Muscle of back (tissue), 13 donors: ENCODE results near the gene TTC12. TPM values are rescaled to one million over a fixed set of nuclear protein-coding genes. Genes with fewer than 3 reads are reported as not detected.

Experiments
- DNase-seq, 3 donors: peaks; one replicate each; pipeline versions ENCODE4 v3.0.0 to v3.0.0-alpha.2; 2013
- long read RNA-seq, 9 donors: transcript quantifications; one replicate each; lab custom pipeline, GENCODE V29; 2026
- polyA plus RNA-seq, 10 donors: library from polyadenylated mRNA; unstranded; fragments of 120-200 nt; gene quantifications; one replicate each; pipeline ENCODE4 v1.2.1, GENCODE V29; 2013; ENCODE audit not compliant: insufficient read length in 10 of 10

TTC12 gene
- polyA plus RNA-seq, result 10 to 100 TPM in 2 of 10 donors, 1 to 10 TPM in 8; 4.4 to 14.2 (median 8.9) TPM
- long read RNA-seq, donor 1, result 0 reads
- long read RNA-seq, donor 2, result 0 reads
- long read RNA-seq, donor 3, result 0 reads
- long read RNA-seq, donor 4, result 0 reads
- long read RNA-seq, donor 5, result 0 reads
- long read RNA-seq, donor 6, result 0 reads
- long read RNA-seq, donor 7, result 0 reads
- long read RNA-seq, donor 8, result 0 reads
- long read RNA-seq, donor 9, result 0 reads

DNA sequence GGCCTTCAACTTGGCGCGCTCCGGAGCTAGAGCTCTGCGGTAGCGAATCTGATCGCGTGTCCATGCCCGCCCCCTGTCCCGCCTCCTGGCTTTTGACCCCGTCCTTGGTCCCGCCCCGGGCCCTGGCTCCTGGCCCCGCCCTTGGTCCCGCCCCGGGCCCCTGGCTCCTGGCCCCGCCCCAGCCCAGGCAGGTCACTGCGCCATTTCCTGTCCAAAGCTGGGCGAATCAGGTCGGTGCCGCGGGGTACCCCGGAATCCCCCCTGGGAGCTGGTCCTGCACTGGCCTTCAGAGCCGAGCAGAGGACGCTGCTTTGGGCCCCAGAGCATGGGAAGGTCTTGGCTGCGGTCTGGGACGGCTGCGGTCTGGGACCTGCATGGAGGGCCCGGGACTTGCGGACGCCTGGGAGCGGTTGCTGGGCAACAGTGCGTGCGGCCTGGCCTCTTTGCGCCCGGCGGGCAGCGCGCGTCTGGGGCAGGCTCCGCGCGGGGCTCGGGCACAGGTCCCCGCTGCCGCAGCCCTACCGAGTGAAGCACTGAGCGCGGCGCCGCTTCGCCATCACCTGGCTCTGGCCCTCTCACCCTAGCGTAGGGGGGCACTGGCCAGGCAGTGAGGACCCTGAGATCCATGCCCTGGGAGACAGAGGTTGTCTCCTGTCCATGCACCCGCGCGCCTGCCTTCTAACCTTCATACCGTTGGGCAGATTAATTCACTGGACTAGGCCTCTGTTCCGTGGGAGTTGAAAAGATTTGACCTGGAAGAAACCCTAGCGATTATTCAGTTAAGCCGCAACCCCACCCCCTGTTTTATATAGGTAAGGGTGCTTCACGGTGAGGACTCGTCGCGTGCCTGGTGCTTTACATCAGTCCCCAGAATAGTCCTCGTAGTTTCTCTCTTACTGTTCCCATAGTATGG is at the start of gene TTC12:
TSS of gene TTC12 (plus strand) at position 195 of the 913 bp plus-strand sequence. CDS start 1,675 bp downstream, outside the sequence.
- peak; percentile 85 to 96 (median 92) for DNase-seq

- DNase-seq, result no peak
Measured at GRCh38 chr11:113265362-113265761, 49.0 kb upstream of the TTC12 start.

DNA sequence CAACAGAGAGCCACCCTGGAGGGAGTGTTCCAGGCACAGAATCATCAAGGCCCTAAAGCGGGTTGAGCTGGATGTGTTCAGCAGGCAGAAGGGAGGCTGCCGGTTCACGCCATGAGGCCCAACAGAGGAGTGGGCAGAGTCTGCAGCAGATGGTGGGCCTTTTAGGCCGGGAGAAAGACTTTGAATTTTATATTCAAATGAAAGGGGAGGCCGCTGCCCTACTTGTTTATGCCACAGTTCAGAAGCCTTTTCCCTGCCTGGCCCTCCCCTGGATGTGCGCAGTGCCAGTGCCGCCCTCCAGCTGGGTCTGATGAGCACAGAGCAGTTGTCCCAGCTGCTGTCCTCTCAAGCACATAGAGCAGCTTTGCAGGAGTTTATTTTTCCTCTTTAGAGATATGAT is 46.9 kb upstream of the TTC12 start:
- DNase-seq, result no peak

- no peak for DNase-seq
Measured at GRCh38 chr11:113269096-113269495, 45.3 kb upstream of the TTC12 start.

GRCh38 chr11:113269636-113270035 is 44.7 kb upstream of the TTC12 start:
- DNase-seq, result no peak

- DNase-seq, result no peak
Measured at GRCh38 chr11:113270080-113270479, 44.3 kb upstream of the TTC12 start.

DNA sequence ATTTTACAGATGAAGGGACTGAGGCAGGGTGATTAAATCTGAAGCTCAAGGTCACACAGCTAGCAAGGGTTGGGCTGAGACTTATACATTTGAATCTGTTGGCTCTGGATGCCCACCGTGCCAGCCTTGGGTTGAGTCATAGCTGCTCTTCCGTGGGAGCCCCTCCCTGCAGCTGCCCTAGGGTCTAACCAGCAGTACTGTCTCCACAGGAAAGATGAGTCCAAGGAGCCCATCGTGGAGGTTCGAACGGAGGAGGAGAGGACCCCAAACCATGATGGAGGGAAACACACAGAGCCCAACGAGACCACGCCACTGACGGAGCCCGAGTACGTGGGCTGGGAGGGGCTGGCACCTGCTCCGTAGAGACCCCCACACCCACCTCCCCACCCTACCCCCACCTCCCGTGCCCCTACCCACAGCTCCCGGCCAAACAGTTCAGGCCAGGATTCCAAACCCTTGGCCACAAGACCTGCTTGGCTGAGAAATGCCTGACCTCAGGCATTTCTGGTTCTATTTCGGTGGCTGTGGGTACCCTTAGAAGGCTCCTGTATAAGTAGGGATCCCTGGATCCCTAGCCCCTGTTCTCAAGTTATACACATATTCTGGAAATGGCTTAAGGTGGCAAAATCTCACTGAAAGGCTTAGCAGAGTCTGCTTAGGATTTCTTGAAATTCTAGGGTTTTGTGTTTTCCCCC is 42.7 kb upstream of the TTC12 start:
- no peak for DNase-seq

- DNase-seq, result no peak
Measured at GRCh38 chr11:113272281-113272680, 42.1 kb upstream of the TTC12 start.

DNA sequence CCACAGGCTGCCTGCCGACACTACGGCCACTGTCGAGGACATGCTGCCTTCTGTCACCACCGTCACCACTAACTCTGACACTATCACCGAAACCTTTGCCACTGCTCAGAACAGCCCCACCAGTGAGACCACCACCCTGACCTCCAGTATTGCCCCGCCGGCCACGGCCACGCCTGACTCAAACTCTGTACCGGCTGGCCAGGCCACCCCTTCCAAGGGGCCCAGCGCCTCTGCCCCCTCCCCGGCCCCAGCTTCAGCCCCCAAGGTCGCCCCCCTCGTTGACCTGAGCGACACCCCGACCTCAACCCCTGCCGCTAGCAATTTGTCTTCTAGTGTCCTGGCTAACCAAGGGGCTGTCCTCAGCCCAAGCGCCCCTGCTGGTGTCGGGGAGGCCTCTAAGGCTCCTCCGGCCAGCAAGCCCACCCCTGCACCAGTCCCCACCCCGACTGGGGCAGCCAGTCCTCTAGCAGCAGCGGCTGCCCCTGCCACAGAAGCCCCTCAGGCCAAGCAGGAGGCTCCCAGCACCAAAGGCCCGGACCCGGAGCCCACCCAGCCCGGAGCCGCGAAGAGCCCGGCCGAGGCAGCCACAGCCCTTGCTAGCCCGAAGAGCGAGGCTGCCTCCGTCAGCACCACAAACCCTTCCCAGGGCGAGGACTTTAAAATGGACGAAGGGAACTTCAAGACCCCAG is 41.3 kb upstream of the TTC12 start:
- DNase-seq, result no peak

GRCh38 chr11:113273720-113274119 is 40.7 kb upstream of the TTC12 start:
- no peak for DNase-seq

DNA sequence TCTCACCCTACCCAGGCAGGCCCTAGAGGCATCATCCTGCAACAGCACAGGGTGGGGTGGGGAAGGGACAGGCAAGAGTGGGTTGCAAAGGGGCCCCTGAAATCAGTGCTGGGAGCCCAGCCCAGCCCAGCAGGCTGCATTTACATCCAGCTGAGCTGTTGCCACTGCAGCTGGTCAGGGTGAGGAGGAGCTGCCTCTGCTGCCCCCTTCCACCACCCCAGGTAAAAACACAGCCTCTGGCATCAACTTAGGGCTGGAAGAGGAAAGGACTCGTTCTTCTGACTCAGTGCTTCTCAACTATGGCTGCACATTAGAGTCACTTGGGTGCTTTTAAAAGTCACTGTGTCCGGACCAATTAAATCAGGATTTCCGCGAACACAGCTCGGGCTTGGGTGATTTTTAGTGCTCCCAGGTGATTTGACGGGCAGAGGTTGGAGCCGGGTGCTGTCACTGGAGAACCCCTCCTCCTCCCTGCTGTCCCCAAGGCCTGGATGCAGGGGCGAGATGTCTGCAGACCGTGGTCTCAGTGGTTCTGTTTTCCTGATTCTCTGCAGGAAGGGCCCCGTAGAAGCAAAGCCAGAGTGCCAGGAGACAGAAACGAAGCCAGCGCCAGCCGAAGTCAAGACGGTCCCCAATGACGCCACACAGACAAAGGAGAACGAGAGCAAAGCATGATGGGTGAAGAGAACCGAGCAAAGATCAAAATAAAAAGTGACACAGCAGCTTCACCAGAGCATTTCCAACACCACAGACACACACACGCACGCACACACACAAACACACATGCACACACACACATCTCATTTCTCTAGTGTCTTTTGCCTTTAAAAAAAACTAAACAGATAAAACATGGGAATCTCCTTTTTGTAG is 39.4 kb upstream of the TTC12 start:
- no peak for DNase-seq

- DNase-seq, result no peak
Measured at GRCh38 chr11:113275602-113276001, 38.8 kb upstream of the TTC12 start.

DNA sequence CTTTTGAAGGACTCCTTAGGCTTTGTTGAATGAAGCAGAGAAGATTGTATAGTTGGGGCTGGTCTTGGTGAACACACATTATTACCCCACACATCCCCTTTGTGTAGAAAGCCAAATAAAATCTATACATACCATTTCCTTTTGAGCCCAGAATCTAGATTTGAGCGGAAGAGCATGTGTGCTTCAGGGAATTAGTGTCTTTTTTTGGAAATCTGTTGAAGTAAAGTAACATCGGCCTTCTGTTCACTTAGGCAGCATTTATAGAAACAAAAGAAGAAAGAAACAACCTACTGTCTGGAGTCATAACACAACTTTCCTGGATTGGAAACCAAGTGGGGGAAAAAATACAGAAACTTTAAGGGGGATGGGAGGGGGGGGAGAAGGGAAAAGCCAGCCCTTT is 37.9 kb upstream of the TTC12 start:
- DNase-seq, result no peak

GRCh38 chr11:113277907-113278306 is 36.5 kb upstream of the TTC12 start:
- DNase-seq, result no peak

GRCh38 chr11:113278481-113278880 is 35.9 kb upstream of the TTC12 start:
- DNase-seq, result no peak

- DNase-seq, result peak in 1 of 3 donors; percentile 30
Measured at GRCh38 chr11:113278925-113279324, 35.5 kb upstream of the TTC12 start.

DNA sequence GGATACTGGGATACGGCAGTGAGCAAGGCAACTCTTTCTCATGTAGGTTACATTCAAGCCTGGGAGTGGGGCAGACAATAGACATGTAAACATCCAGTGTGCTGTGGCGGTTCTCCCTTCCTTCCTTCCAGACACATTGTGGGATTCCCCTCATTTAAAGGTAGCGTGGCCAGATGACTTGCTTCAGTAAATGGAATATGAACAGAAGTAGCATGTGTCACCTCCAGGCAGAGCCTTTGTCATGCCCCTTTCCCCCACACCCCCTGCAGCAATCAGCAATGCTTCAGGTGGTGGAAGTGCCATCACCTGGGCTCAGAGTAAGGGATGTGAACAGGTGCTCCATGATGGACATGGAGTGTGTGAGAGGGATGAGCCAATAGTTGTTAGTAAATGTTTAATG is 34.8 kb upstream of the TTC12 start:
- DNase-seq, result no peak

DNA sequence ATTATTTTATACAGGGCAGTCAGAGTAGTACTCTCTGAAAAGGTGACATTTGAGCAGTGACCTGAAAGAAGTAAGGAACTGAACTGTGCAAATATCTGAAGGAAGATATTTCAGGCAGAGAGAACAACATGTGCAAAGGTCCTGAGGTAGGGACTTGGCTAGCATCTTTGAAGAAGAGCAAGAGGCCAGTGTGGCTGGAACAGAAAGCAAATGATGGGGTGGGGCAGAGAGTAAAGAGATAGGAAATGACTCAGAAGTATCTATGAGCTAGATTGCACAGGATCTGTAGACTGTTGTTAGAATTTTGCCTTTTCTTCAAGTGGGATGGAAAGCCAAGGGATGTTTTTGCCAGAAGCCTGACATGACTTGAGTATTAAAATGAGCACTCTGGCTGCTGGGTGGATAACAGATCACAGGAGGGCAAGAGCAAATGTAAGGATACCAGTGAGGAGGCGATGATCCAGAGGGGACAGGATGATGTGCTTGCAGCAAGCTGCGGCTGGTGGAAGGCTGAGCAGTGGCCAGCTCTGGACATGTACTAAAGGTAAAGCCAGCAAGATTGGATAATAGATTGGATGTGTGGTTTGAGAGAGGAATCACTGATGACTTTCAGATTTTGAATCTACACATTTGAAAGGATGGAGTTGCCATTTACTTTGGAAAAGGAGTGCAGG is 33.2 kb upstream of the TTC12 start:
- DNase-seq, result no peak

GRCh38 chr11:113282898-113283437 is 31.4 kb upstream of the TTC12 start:
- no peak for DNase-seq

DNA sequence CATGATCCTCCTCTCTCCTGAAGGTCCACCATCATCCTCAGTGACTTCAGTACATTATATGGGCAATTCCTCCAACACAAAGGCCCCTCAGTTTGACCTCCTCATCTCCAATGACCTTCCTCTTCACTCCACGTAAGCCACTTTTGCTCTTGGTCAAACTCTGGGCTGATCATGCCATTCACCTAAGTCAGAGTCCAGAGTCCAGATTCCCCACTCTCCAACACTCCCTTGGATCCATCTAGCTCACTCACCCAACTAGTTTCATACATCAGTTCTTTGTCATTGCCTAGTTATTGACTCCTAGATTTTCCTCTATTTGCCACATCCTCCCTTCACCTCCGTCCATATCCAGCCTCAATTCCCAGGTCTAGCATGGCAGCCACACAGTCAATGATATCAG is 30.5 kb upstream of the TTC12 start:
- no peak for DNase-seq
